Esophagus muscularis mucosa (tissue), 4 donors: ENCODE measurements around the gene CPNE5.

ENCODE experiments used
- EP300 ChIP-seq: sonication (generic); formaldehyde crosslinking; IDR thresholded peaks from one replicate; pipeline ENCODE4 v1.6.1; 2017; ENCODE audit warnings: antibody characterized with exemption
- POLR2A ChIP-seq: fragments of 450-650 bp; IDR thresholded peaks from one replicate; pipeline ENCODE4 v1.6.1; 2017; ENCODE audit warnings: antibody characterized with exemption, moderate library complexity, mild to moderate bottlenecking, low read depth
- POLR2AphosphoS5 ChIP-seq, 2 donors: sonication (generic); formaldehyde crosslinking; IDR thresholded peaks; one replicate each; pipeline ENCODE4 v1.6.1; 2017; ENCODE audit warnings: antibody characterized with exemption in 2 of 2
- TF ChIP-seq, protein P1 (sequence below), 3 experiments: fragments of 200-600 bp in 2 of 3; fragments of 450-650 bp in 1 of 3; sonication (generic) in 2 of 3; IDR thresholded peaks; one replicate each; pipeline ENCODE4 v1.5.1; 2017 to 2019; ENCODE audit warnings: antibody characterized with exemption in 3 of 3, mild to moderate bottlenecking in 2 of 3, moderate library complexity in 1 of 3

DNA sequence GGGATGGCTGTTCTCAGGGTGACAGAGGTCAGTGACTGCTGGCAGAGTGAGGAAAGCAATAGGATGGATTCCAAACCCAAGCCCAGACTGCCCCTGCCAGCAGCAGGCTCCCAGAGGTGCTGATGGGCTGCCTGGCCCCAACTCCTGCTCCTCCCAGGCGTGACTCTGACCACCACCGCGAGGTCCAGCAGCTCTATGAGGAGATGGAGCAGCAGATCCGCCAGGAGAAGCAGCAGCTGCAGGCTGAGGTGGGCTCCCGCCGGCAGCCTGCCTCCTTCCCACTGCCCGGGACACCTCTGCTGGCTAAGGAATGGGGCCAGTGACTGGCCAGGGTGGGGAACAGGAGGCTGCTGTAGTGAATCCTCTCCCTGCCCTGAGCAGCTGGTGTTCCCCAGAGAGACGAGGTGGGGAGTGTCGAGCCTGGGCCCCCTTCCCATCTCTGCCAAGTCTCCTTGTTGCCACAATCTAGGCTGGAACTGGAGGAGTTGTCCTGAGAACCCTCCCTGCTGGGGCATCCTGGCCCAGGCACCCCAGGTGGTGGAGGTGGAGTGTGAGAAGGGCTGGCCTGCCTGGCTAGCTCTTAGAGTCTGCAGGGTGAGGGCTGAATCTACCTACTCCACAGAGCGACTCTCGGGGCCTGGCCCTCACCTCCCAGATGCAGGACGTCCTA lies 121.2 kb downstream of the CPNE5 start:
- no peak for TF ChIP-seq POLR2A
- no peak for TF ChIP-seq EP300
- TF ChIP-seq, protein P1, sequence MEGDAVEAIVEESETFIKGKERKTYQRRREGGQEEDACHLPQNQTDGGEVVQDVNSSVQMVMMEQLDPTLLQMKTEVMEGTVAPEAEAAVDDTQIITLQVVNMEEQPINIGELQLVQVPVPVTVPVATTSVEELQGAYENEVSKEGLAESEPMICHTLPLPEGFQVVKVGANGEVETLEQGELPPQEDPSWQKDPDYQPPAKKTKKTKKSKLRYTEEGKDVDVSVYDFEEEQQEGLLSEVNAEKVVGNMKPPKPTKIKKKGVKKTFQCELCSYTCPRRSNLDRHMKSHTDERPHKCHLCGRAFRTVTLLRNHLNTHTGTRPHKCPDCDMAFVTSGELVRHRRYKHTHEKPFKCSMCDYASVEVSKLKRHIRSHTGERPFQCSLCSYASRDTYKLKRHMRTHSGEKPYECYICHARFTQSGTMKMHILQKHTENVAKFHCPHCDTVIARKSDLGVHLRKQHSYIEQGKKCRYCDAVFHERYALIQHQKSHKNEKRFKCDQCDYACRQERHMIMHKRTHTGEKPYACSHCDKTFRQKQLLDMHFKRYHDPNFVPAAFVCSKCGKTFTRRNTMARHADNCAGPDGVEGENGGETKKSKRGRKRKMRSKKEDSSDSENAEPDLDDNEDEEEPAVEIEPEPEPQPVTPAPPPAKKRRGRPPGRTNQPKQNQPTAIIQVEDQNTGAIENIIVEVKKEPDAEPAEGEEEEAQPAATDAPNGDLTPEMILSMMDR (IDR thresholded peaks at IDR 0.05) = no peak
- TF ChIP-seq POLR2AphosphoS5 (IDR thresholded peaks at IDR 0.05) = no peak
